Trophoblast cell (in vitro differentiated cells and primary cell): ENCODE data around the gene METTL22.

Experiments used
- DNase-seq, 2 donors: peaks; one replicate each; pipeline ENCODE4 v3.0.0-alpha.2; 2016
- H2AFZ ChIP-seq: 2 replicates; pipeline ENCODE4 v1.6.1; 2013; ENCODE audit warnings: low read length, moderate library complexity, mild to moderate bottlenecking; ENCODE audit not compliant: insufficient read depth, poor library complexity
- H2AK5ac ChIP-seq: 2 replicates; pipeline ENCODE4 v1.6.1; 2013; ENCODE audit warnings: mild to moderate bottlenecking, low read length
- H2BK120ac ChIP-seq: 2 replicates; pipeline ENCODE4 v1.6.1; 2013; ENCODE audit warnings: low read length, mild to moderate bottlenecking, moderate library complexity; ENCODE audit not compliant: insufficient read depth, poor library complexity
- H2BK12ac ChIP-seq: 2 replicates; pipeline ENCODE4 v1.6.1; 2013; ENCODE audit warnings: mild to moderate bottlenecking, low read length, moderate library complexity
- H2BK5ac ChIP-seq: 2 replicates; pipeline ENCODE4 v1.6.1; 2013; ENCODE audit warnings: low read length, low read depth, moderate library complexity, mild to moderate bottlenecking; ENCODE audit not compliant: poor library complexity
- H3K14ac ChIP-seq: 2 replicates; pipeline ENCODE4 v1.6.1; 2013; ENCODE audit warnings: mild to moderate bottlenecking, low read length
- H3K18ac ChIP-seq: 2 replicates; pipeline ENCODE4 v1.6.1; 2013; ENCODE audit warnings: mild to moderate bottlenecking, low read length
- H3K23ac ChIP-seq: 2 replicates; pipeline ENCODE4 v1.6.1; 2013; ENCODE audit warnings: low read length
- H3K27ac ChIP-seq: 2 replicates; pipeline ENCODE4 v1.5.1; 2013; ENCODE audit warnings: low read depth, mild to moderate bottlenecking, inconsistent platforms, low read length, moderate library complexity
- H3K27me3 ChIP-seq: 2 replicates; pipeline ENCODE4 v1.6.1; 2013; ENCODE audit warnings: inconsistent platforms, mild to moderate bottlenecking, low read length, moderate library complexity; ENCODE audit not compliant: insufficient read depth
- H3K36me3 ChIP-seq, 2 experiments: 1 replicate in 1 of 2; 2 replicates in 1 of 2; pipeline ENCODE4 v1.6.1; 2013; ENCODE audit warnings: low read length in 2 of 2, mild to moderate bottlenecking in 2 of 2, moderate library complexity in 1 of 2; ENCODE audit not compliant: insufficient read depth in 2 of 2, control insufficient read depth in 1 of 2
- H3K4ac ChIP-seq: 2 replicates; pipeline ENCODE4 v1.6.1; 2013; ENCODE audit warnings: low read depth, mild to moderate bottlenecking, low read length, moderate library complexity
- H3K4me1 ChIP-seq, 2 experiments: 1 replicate in 1 of 2; 2 replicates in 1 of 2; pipeline ENCODE4 v1.6.1; 2013; ENCODE audit warnings: low read length in 2 of 2, mild to moderate bottlenecking in 2 of 2, moderate library complexity in 1 of 2; ENCODE audit not compliant: insufficient read depth in 2 of 2, control insufficient read depth in 1 of 2
- H3K4me2 ChIP-seq: 2 replicates; pipeline ENCODE4 v1.6.1; 2013; ENCODE audit warnings: inconsistent platforms, mild to moderate bottlenecking, low read length, moderate library complexity
- H3K4me3 ChIP-seq: 2 replicates; pipeline ENCODE4 v1.5.1; 2013; ENCODE audit warnings: mild to moderate bottlenecking, low read depth, low read length, inconsistent platforms
- H3K79me1 ChIP-seq: one replicate; pipeline ENCODE4 v1.6.1; 2013; ENCODE audit warnings: low read length
- H3K79me2 ChIP-seq: 2 replicates; pipeline ENCODE4 v1.6.1; 2013; ENCODE audit warnings: low read length, mild to moderate bottlenecking; ENCODE audit not compliant: control insufficient read depth, insufficient read depth, poor library complexity
- H3K9ac ChIP-seq: 2 replicates; pipeline ENCODE4 v1.6.1; 2013; ENCODE audit warnings: mild to moderate bottlenecking, low read length
- H3K9me3 ChIP-seq: 2 replicates; pipeline ENCODE4 v1.6.1; 2013; ENCODE audit warnings: low read depth, mild to moderate bottlenecking, control low read depth, inconsistent platforms, low read length; ENCODE audit not compliant: insufficient read depth
- H4K12ac ChIP-seq: 2 replicates; pipeline ENCODE4 v1.6.1; 2013; ENCODE audit warnings: low read depth, mild to moderate bottlenecking, low read length, moderate library complexity
- H4K8ac ChIP-seq: 2 replicates; pipeline ENCODE4 v1.6.1; 2013; ENCODE audit warnings: low read depth, mild to moderate bottlenecking, low read length, moderate library complexity
- H4K91ac ChIP-seq: one replicate; pipeline ENCODE4 v1.6.1; 2013; ENCODE audit warnings: low read depth, mild to moderate bottlenecking, low read length, moderate library complexity
- WGBS: extraction: QIAGEN DNeasy Blood & Tissue Kit; methylation state at CpG from one replicate; pipeline ENCODE4 v1.1.7; 2013; ENCODE audit warnings: missing lambda C conversion rate; ENCODE audit not compliant: insufficient read length, insufficient coverage; ENCODE audit errors: extremely low coverage; 5-methylcytosine and 5-hydroxymethylcytosine counted together

The METTL22 gene

GRCh38 chr16:8669481-8669880, 48.0 kb downstream of the METTL22 start:
- no peak overlapping the region for H2BK12ac ChIP-seq
- DNase-seq, result no peak
- H3K14ac ChIP-seq, result no peak overlapping the region
- no peaks in the 10 kb centered on the region for H3K9me3 ChIP-seq
- H4K12ac ChIP-seq, result no peak overlapping the region
- no peak overlapping the region for H3K27ac ChIP-seq
- no peak overlapping the region for H3K4me2 ChIP-seq
- no peak overlapping the region for H4K8ac ChIP-seq
- H3K79me1 ChIP-seq, result no peaks in the 10 kb centered on the region
- H3K9ac ChIP-seq, result no peak overlapping the region
- no peak overlapping the region for H2AFZ ChIP-seq
- H3K18ac ChIP-seq, result no peak overlapping the region
- H2BK5ac ChIP-seq, result no peak overlapping the region
- no CpG with 5 or more reads among the region's 1 CpG for WGBS
- no peak overlapping the region for H3K4me3 ChIP-seq
- no peak overlapping the region for H3K4ac ChIP-seq
- no peak overlapping the region for H3K23ac ChIP-seq
- peaks cover 0 to 2% of the 10 kb centered on the region in 2 experiments for H3K4me1 ChIP-seq
- no peaks in the 10 kb centered on the region for H3K79me2 ChIP-seq
- H2AK5ac ChIP-seq, result no peak overlapping the region
- no peak overlapping the region for H2BK120ac ChIP-seq
- H3K36me3 ChIP-seq, result no peaks in the 10 kb centered on the region
- no peak overlapping the region for H4K91ac ChIP-seq
- no peaks in the 10 kb centered on the region for H3K27me3 ChIP-seq

DNA sequence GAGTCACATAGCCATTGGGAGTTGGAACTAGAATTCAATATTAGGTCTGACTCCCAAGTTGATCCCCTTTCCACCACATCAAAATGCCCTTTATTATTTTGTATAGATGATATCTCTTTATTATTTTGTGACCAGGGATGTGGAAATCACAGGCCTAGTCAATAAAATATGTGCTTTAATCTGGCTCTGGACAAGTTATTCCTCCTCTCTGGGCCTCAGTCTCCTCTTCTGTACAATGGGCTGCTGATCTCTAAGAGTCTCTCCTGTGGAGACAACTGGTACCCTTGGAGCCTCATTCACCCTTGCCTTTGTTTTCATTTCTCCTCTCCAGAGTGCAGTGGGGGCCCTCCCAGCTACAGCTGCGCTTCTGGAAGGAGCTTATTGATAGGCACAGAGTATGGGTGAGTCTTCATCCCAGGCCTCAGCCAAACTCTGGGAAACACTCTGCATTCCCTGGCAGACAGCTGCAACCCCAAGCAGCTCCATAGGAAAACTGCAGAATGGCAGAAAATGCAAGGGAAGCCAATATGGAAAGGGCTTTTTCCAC, 48.6 kb downstream of the METTL22 start:
- no peaks in the 10 kb centered on the region for H3K9me3 ChIP-seq
- H3K4me2 ChIP-seq, result no peak overlapping the region
- no peak overlapping the region for H4K91ac ChIP-seq
- no peak overlapping the region for H4K8ac ChIP-seq
- no peaks in the 10 kb centered on the region for H3K79me2 ChIP-seq
- no peak overlapping the region for H3K27ac ChIP-seq
- DNase-seq, result no peak
- H3K79me1 ChIP-seq, result no peaks in the 10 kb centered on the region
- H2AFZ ChIP-seq, result no peak overlapping the region
- H2AK5ac ChIP-seq, result no peak overlapping the region
- H3K27me3 ChIP-seq, result no peaks in the 10 kb centered on the region
- H2BK5ac ChIP-seq, result no peak overlapping the region
- peaks cover 0 to 2% of the 10 kb centered on the region in 2 experiments for H3K4me1 ChIP-seq
- H3K9ac ChIP-seq, result no peak overlapping the region
- no peak overlapping the region for H4K12ac ChIP-seq
- H3K36me3 ChIP-seq, result no peaks in the 10 kb centered on the region
- H3K4ac ChIP-seq, result no peak overlapping the region
- H3K23ac ChIP-seq, result no peak overlapping the region
- no CpG with 5 or more reads among the region's 1 CpG for WGBS
- H2BK120ac ChIP-seq, result no peak overlapping the region
- H3K18ac ChIP-seq, result no peak overlapping the region
- no peak overlapping the region for H2BK12ac ChIP-seq
- no peak overlapping the region for H3K4me3 ChIP-seq
- no peak overlapping the region for H3K14ac ChIP-seq

DNA sequence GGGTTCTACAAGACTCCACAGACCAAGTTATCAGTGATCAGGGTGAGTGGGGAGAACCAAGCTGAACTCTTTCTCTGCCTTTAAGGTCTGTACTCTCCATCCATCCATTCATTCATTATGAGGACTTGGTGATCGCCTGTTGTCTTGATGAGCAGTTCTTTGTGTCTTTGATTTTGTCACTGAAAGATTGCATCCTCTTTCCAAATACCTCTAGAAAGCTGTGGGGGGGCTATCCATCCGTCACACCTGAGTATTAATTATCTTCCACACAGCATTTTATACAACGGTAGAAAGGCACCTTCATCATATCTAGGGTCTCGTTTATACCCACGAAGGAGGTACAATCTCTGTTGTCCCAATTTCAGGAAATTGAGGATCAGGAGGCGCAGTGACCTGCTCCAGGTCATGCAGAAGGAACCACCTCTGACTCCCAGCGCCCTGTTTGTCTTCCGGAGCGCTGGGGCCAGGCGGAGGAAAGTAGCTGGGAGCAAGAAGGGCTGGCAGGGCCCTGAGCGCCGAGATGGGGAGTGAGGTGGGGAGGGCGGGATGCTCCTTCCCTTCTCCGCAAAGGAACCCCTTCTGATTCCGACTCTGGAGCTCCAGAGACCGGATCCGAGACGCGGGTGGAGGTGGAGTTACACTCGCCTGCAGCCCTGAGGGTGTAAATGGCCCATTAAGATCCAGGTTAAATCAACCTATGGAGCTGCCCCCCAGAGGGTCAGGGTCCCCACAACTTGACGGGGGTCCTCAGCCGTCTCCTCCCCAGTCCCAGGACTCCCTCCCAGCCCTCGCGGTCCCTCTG, 52.3 kb downstream of the METTL22 start:
- Histone ChIP-seq H4K12ac (peak overlapping the region; percentile 31), H3K4me1 (peaks cover under 1 to 2% of the 10 kb centered on the region in 2 experiments), H3K27me3 (no peaks in the 10 kb centered on the region), H2AFZ (peak overlapping the region; percentile 72), H2AK5ac (no peak overlapping the region), H3K27ac (no peak overlapping the region), H3K79me1 (no peaks in the 10 kb centered on the region), H3K4me2 (peak overlapping the region; percentile 87), H2BK12ac (peak overlapping the region; percentile 38), H3K36me3 (no peaks in the 10 kb centered on the region), H2BK120ac (no peak overlapping the region), H3K79me2 (no peaks in the 10 kb centered on the region), H3K9ac (no peak overlapping the region), H3K23ac (no peak overlapping the region), H3K18ac (no peak overlapping the region), H4K8ac (peak overlapping the region; percentile 46), H2BK5ac (no peak overlapping the region), H3K14ac (no peak overlapping the region), H3K4ac (no peak overlapping the region), H4K91ac (no peak overlapping the region), H3K4me3 (peak overlapping the region; percentile 62), H3K9me3 (no peaks in the 10 kb centered on the region)
- no CpG with 5 or more reads among the region's 24 CpGs for whole genome bisulfite sequencing
- DNase-seq, result no peak

- no peaks in the 10 kb centered on the region for H3K9me3 ChIP-seq
- H4K91ac ChIP-seq, result no peak within 1 kb of the TSS
- H3K36me3 ChIP-seq, result no peaks in the 10 kb centered on the region
- no CpG with 5 or more reads among the region's 49 CpGs for WGBS
- no peak within 1 kb of the TSS for H2AK5ac ChIP-seq
- H3K4me1 ChIP-seq, result peaks cover 2% of the 10 kb centered on the region in 2 experiments
- no peak within 1 kb of the TSS for H3K27ac ChIP-seq
- H3K18ac ChIP-seq, result no peak within 1 kb of the TSS
- peak within 1 kb of the TSS; percentile 88 for H3K4me2 ChIP-seq
- peak within 1 kb of the TSS; percentile 72 for H2AFZ ChIP-seq
- peak within 1 kb of the TSS; percentile 31 for H4K12ac ChIP-seq
- H3K14ac ChIP-seq, result no peak within 1 kb of the TSS
- H3K4me3 ChIP-seq, result peak within 1 kb of the TSS; percentile 73
- no peak within 1 kb of the TSS for H3K23ac ChIP-seq
- H2BK5ac ChIP-seq, result no peak within 1 kb of the TSS
- no peak within 1 kb of the TSS for H2BK120ac ChIP-seq
- peak; percentile 84 to 87 for DNase-seq
- H3K9ac ChIP-seq, result peak within 1 kb of the TSS; percentile 14
- no peak within 1 kb of the TSS for H3K4ac ChIP-seq
- H3K27me3 ChIP-seq, result no peaks in the 10 kb centered on the region
- H3K79me2 ChIP-seq, result no peaks in the 10 kb centered on the region
- peak within 1 kb of the TSS; percentile 46 for H4K8ac ChIP-seq
- H2BK12ac ChIP-seq, result peak within 1 kb of the TSS; percentile 38
- H3K79me1 ChIP-seq, result no peaks in the 10 kb centered on the region
These were observed 53.0 kb downstream of the METTL22 start, which contains the start of gene ABAT for GRCh38 chr16:8674413-8675022. Gene ABAT, plus strand, starts transcription at chr16:8674617. Its CDS starts 61,123 bp downstream, at chr16:8735740.
